PC-9 (cell line): ENCODE measurements around the gene EYA2. TPM values are rescaled to one million over a fixed set of nuclear protein-coding genes. Genes with fewer than 3 reads are reported as not detected.

Experiments
- BruUV-seq: library from RNA; stranded (reverse); fragments of 400-500 nt; replicated peaks from 2 replicates; lab custom pipeline; 2021; lab: Mats Ljungman, UMichigan
- CTCF ChIA-PET: fragments of 300-600 bp; sonication (Branson Sonifier 250); formaldehyde crosslinking; loops from one replicate; lab custom pipeline; 2022; ENCODE audit warnings: antibody characterized with exemption; lab: Charles Lee
- POLR2A ChIA-PET: fragments of 300-600 bp; sonication (Branson Sonifier 250); formaldehyde crosslinking; loops from one replicate; lab custom pipeline; 2022; ENCODE audit warnings: antibody characterized with exemption; ENCODE audit not compliant: unreplicated experiment; lab: Charles Lee
- DNase-seq, 2 experiments: peaks; one replicate each; pipeline versions ENCODE4 v3.0.0 to v3.0.0-alpha.2; 2015 to 2022; ENCODE audit warnings: mixed read lengths in 1 of 2
- H2AFZ ChIP-seq: fragments of 200-600 bp; sonication (generic); 2 replicates; pipeline ENCODE4 v1.8.1; 2017; ENCODE audit warnings: antibody characterized with exemption
- H3F3A ChIP-seq: fragments of 200-600 bp; sonication (generic); 2 replicates; pipeline ENCODE4 v1.8.1; 2017; ENCODE audit warnings: antibody characterized with exemption, mild to moderate bottlenecking, low read depth; ENCODE audit not compliant: insufficient read depth
- H3K27ac ChIP-seq: fragments of 200-600 bp; sonication (generic); 2 replicates; pipeline ENCODE4 v1.6.1; 2016; ENCODE audit warnings: mixed run types
- H3K27me3 ChIP-seq: fragments of 200-600 bp; sonication (generic); 2 replicates; pipeline ENCODE4 v1.6.1; 2016; ENCODE audit warnings: low read depth, mixed run types; ENCODE audit not compliant: insufficient read depth
- H3K36me3 ChIP-seq: fragments of 200-600 bp; sonication (generic); 2 replicates; pipeline ENCODE4 v1.6.1; 2016; ENCODE audit warnings: low read depth, mixed run types
- H3K4me1 ChIP-seq: fragments of 200-600 bp; sonication (generic); replicated peaks from 2 replicates; pipeline ENCODE4 v1.6.1; 2016; ENCODE audit warnings: mixed run types; ENCODE audit not compliant: insufficient read depth
- H3K4me2 ChIP-seq: fragments of 200-600 bp; sonication (generic); 2 replicates; pipeline ENCODE4 v1.6.1; 2017; ENCODE audit warnings: mixed run types
- H3K4me3 ChIP-seq: fragments of 200-600 bp; sonication (generic); 2 replicates; pipeline ENCODE4 v1.6.1; 2016; ENCODE audit warnings: mixed run types
- H3K79me2 ChIP-seq: fragments of 200-600 bp; sonication (generic); 2 replicates; pipeline ENCODE4 v1.6.1; 2017; ENCODE audit warnings: low read depth, mixed run types
- H3K9me2 ChIP-seq: fragments of 200-600 bp; sonication (generic); 2 replicates; pipeline ENCODE4 v1.8.1; 2017; ENCODE audit warnings: mild to moderate bottlenecking; ENCODE audit not compliant: insufficient read depth
- H3K9me3 ChIP-seq: fragments of 200-600 bp; sonication (generic); 2 replicates; pipeline ENCODE4 v1.8.1; 2016; ENCODE audit warnings: low read depth; ENCODE audit not compliant: insufficient read depth
- H4K20me1 ChIP-seq: fragments of 200-600 bp; sonication (generic); 2 replicates; pipeline ENCODE4 v1.8.1; 2017; ENCODE audit not compliant: insufficient read depth
- CTCF ChIP-seq: fragments of 200-600 bp; sonication (generic); conservative IDR thresholded peaks from 2 replicates; pipeline ENCODE4 v1.6.1; 2017; ENCODE audit warnings: mixed run types, antibody characterized with exemption, mild to moderate bottlenecking, moderate library complexity
- EZH2 ChIP-seq: fragments of 200-600 bp; sonication (generic); IDR thresholded peaks from 2 replicates; pipeline ENCODE4 v1.8.0; 2017; ENCODE audit warnings: antibody characterized with exemption, low read depth
- intact Hi-C: fragments of 100-400 bp; cut with micrococcal nuclease; formaldehyde crosslinking; loops from one replicate; pipeline ENCODE4 v1.10.0; 2022; ENCODE audit not compliant: unreplicated experiment
- total RNA-seq: library from RNA; stranded (reverse); gene quantifications from 2 replicates; pipeline ENCODE4 v1.2.3, GENCODE V29; 2021

Gene EYA2
- total RNA-seq, 1 experiment from 2014 or later = not detected

GRCh38 chr20:47127999-47128398, 233.4 kb downstream of the EYA2 start:
- H3K27me3 ChIP-seq = no peaks in the 10 kb centered on the region
- H3K4me2 ChIP-seq = no peak overlapping the region
- BruUV-seq = no TSS peak
- H3K36me3 ChIP-seq = no peaks in the 10 kb centered on the region
- peaks cover 7% of the 10 kb centered on the region for H3F3A ChIP-seq
- H2AFZ ChIP-seq = no peak overlapping the region
- no peak overlapping the region for H3K4me3 ChIP-seq
- no peaks in the 10 kb centered on the region for H3K79me2 ChIP-seq
- peaks cover 34% of the 10 kb centered on the region for H3K4me1 ChIP-seq
- TF ChIP-seq CTCF = no peak
- TF ChIP-seq EZH2 = no peak
- ChIA-PET POLR2A (no interaction called here), CTCF (no interaction called here)
- H3K9me2 ChIP-seq = no peaks in the 10 kb centered on the region
- H3K9me3 ChIP-seq = no peaks in the 10 kb centered on the region
- H3K27ac ChIP-seq = no peak overlapping the region
- intact Hi-C loops = no loop called here
- no peaks in the 10 kb centered on the region for H4K20me1 ChIP-seq
- no peak for DNase-seq

- Histone ChIP-seq H3K4me2 (no peak overlapping the region), H3K9me3 (no peaks in the 10 kb centered on the region), H3K9me2 (no peaks in the 10 kb centered on the region), H3K4me1 (peaks cover 40% of the 10 kb centered on the region), H4K20me1 (no peaks in the 10 kb centered on the region), H2AFZ (no peak overlapping the region), H3K36me3 (no peaks in the 10 kb centered on the region), H3K79me2 (no peaks in the 10 kb centered on the region), H3K27ac (no peak overlapping the region), H3F3A (peaks cover 10% of the 10 kb centered on the region), H3K27me3 (no peaks in the 10 kb centered on the region), H3K4me3 (no peak overlapping the region)
- ChIA-PET CTCF (interaction anchor here (0.6 kb wide), 1 partner anchor 242 kb away, joined by 6 read pairs; no protein-coding TSS in a partner anchor), POLR2A (no interaction called here)
- no peak for DNase-seq
- no TSS peak for BruUV-seq
- no peak for TF ChIP-seq EZH2
- no peak for TF ChIP-seq CTCF
- intact Hi-C loops = no loop called here
Observed at GRCh38 chr20:47129306-47129705, 234.7 kb downstream of the EYA2 start.

GRCh38 chr20:47133809-47134456, 239.3 kb downstream of the EYA2 start:
- Histone ChIP-seq H3K4me2 (peak overlapping the region; percentile 40), H3F3A (peaks cover 9% of the 10 kb centered on the region; the same call in 1 of the 2 replicates), H3K9me3 (no peaks in the 10 kb centered on the region), H3K79me2 (no peaks in the 10 kb centered on the region), H3K27ac (no peak overlapping the region), H2AFZ (no peak overlapping the region), H3K9me2 (no peaks in the 10 kb centered on the region), H3K27me3 (no peaks in the 10 kb centered on the region), H3K4me3 (no peak overlapping the region), H3K36me3 (no peaks in the 10 kb centered on the region), H3K4me1 (peaks cover 36% of the 10 kb centered on the region), H4K20me1 (no peaks in the 10 kb centered on the region)
- ChIA-PET CTCF (interaction anchor here (1.4 kb wide), 1 partner anchor 9 kb away, joined by 5 read pairs; no protein-coding TSS in a partner anchor), POLR2A (interaction anchor here (0.6 kb wide), 3 partner anchors 68 to 1219 kb away, joined by 3 to 8 read pairs (median 5); no protein-coding TSS in a partner anchor)
- peak; percentile 67 to 81 for DNase-seq
- intact Hi-C loops = no loop called here
- BruUV-seq = no TSS peak
- no peak for TF ChIP-seq CTCF
- TF ChIP-seq EZH2 = no peak
